ENCODE results near the gene FOSL2.

- TF ChIP-seq, protein P1, sequence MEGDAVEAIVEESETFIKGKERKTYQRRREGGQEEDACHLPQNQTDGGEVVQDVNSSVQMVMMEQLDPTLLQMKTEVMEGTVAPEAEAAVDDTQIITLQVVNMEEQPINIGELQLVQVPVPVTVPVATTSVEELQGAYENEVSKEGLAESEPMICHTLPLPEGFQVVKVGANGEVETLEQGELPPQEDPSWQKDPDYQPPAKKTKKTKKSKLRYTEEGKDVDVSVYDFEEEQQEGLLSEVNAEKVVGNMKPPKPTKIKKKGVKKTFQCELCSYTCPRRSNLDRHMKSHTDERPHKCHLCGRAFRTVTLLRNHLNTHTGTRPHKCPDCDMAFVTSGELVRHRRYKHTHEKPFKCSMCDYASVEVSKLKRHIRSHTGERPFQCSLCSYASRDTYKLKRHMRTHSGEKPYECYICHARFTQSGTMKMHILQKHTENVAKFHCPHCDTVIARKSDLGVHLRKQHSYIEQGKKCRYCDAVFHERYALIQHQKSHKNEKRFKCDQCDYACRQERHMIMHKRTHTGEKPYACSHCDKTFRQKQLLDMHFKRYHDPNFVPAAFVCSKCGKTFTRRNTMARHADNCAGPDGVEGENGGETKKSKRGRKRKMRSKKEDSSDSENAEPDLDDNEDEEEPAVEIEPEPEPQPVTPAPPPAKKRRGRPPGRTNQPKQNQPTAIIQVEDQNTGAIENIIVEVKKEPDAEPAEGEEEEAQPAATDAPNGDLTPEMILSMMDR (conservative IDR thresholded peaks at IDR 0.05; ENCODE audit: low read length): no peak
- no peak for TF ChIP-seq EZH2phosphoT487 (IDR thresholded peaks at IDR 0.05; ENCODE audit: borderline replicate concordance)
Measured at GRCh38 chr2:28439127-28439526, 46.5 kb downstream of the FOSL2 start.

Data from Loucy (cell line).